Stomach (tissue), 4 donors: Measurements from ENCODE around the gene KLK7.

Experiments used
- CTCF ChIP-seq, 7 experiments: fragments of 450-650 bp in 4 of 7; fragments of 200-600 bp in 3 of 7; sonication (generic) in 3 of 7; IDR thresholded peaks; one replicate each; pipeline ENCODE4 v1.5.1; 2016 to 2019; ENCODE audit warnings: antibody characterized with exemption in 7 of 7, control low read depth in 2 of 7, mild to moderate bottlenecking in 1 of 7
- EP300 ChIP-seq: sonication (generic); formaldehyde crosslinking; IDR thresholded peaks from one replicate; pipeline ENCODE4 v1.6.1; 2017; ENCODE audit warnings: antibody characterized with exemption
- POLR2A ChIP-seq, 4 donors: fragments of 450-650 bp; IDR thresholded peaks; one replicate each; pipeline ENCODE4 v1.6.1; 2016; ENCODE audit warnings: antibody characterized with exemption in 4 of 4, control low read depth in 2 of 4, mild to moderate bottlenecking in 1 of 4, moderate library complexity in 1 of 4
- POLR2AphosphoS5 ChIP-seq, 3 donors: sonication (generic); formaldehyde crosslinking; IDR thresholded peaks; one replicate each; pipeline ENCODE4 v1.6.1; 2016; ENCODE audit warnings: antibody characterized with exemption in 3 of 3

GRCh38 chr19:50939596-50939995 is 44.1 kb downstream of the KLK7 start:
- TF ChIP-seq CTCF (IDR thresholded peaks at IDR 0.05): no peak
- TF ChIP-seq POLR2AphosphoS5 (IDR thresholded peaks at IDR 0.05): no peak
- no peak for TF ChIP-seq POLR2A (IDR thresholded peaks at IDR 0.05)
- TF ChIP-seq EP300: no peak
